PC-3 (cell line): ENCODE data around the gene IQSEC1.

Experiments
- EZH2 ChIP-seq: fragments of 300-600 bp; sonication (generic); IDR thresholded peaks from one replicate; pipeline ENCODE4 v1.6.1; 2017; ENCODE audit warnings: antibody characterized with exemption, mild to moderate bottlenecking, low read length; ENCODE audit not compliant: unreplicated experiment
- TF ChIP-seq, protein P1 (sequence below): fragments of 300-600 bp; sonication (generic); conservative IDR thresholded peaks from 2 replicates; pipeline ENCODE4 v1.5.1; 2017; ENCODE audit warnings: antibody characterized with exemption, low read depth, mild to moderate bottlenecking, low read length

GRCh38 chr3:12963922-12964701 is 109.1 kb downstream of the IQSEC1 start:
- TF ChIP-seq, protein P1, sequence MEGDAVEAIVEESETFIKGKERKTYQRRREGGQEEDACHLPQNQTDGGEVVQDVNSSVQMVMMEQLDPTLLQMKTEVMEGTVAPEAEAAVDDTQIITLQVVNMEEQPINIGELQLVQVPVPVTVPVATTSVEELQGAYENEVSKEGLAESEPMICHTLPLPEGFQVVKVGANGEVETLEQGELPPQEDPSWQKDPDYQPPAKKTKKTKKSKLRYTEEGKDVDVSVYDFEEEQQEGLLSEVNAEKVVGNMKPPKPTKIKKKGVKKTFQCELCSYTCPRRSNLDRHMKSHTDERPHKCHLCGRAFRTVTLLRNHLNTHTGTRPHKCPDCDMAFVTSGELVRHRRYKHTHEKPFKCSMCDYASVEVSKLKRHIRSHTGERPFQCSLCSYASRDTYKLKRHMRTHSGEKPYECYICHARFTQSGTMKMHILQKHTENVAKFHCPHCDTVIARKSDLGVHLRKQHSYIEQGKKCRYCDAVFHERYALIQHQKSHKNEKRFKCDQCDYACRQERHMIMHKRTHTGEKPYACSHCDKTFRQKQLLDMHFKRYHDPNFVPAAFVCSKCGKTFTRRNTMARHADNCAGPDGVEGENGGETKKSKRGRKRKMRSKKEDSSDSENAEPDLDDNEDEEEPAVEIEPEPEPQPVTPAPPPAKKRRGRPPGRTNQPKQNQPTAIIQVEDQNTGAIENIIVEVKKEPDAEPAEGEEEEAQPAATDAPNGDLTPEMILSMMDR: no peak
- TF ChIP-seq EZH2: no peak
